Transverse colon (tissue), 4 donors: Measurements from ENCODE around the gene SCYGR2. TPM values are rescaled to one million over a fixed set of nuclear protein-coding genes. Genes with fewer than 3 reads are reported as not detected.

Experiments used
- DNase-seq: peaks from one replicate; pipeline ENCODE4 v3.0.0-alpha.2; 2019
- H3K27ac ChIP-seq, 4 donors: fragments of 200-600 bp; sonication (generic); 2 replicates each; pipeline ENCODE4 v1.5.1; 2016 to 2018; ENCODE audit warnings: inconsistent platforms in 4 of 4
- H3K27me3 ChIP-seq: fragments of 200-600 bp; sonication (generic); 2 replicates; pipeline ENCODE4 v1.5.1; 2017; ENCODE audit warnings: inconsistent platforms
- H3K36me3 ChIP-seq, 4 donors: fragments of 200-600 bp; sonication (generic); 2 replicates each; pipeline ENCODE4 v1.5.1; 2017 to 2019; ENCODE audit warnings: inconsistent platforms in 4 of 4
- H3K4me1 ChIP-seq, 4 donors: fragments of 200-600 bp; sonication (generic); 2 replicates each; pipeline ENCODE4 v1.5.1; 2017 to 2020; ENCODE audit warnings: inconsistent platforms in 4 of 4
- H3K4me3 ChIP-seq, 4 donors: fragments of 200-600 bp; sonication (generic); 1 replicate in 1 of 4; 2 replicates in 3 of 4; pipeline versions ENCODE4 v1.5.1 to v1.6.1; 2017 to 2019; ENCODE audit warnings: inconsistent platforms in 4 of 4
- H3K9me3 ChIP-seq, 2 donors: fragments of 200-600 bp; sonication (generic); 2 replicates each; pipeline ENCODE4 v1.5.1; 2017 to 2019; ENCODE audit warnings: inconsistent platforms in 2 of 2
- CTCF ChIP-seq, 5 experiments: fragments of 200-600 bp in 3 of 5; fragments of 450-650 bp in 2 of 5; sonication (generic) in 3 of 5; IDR thresholded peaks; 1 replicate in 2 of 5; 2 replicates in 3 of 5; pipeline ENCODE4 v1.5.1; 2016 to 2017; ENCODE audit warnings: antibody characterized with exemption in 5 of 5, inconsistent platforms in 3 of 5, mild to moderate bottlenecking in 2 of 5, moderate library complexity in 1 of 5
- EP300 ChIP-seq: sonication (generic); formaldehyde crosslinking; IDR thresholded peaks from one replicate; pipeline ENCODE4 v1.6.1; 2017; ENCODE audit warnings: antibody characterized with exemption, low read depth
- POLR2A ChIP-seq: fragments of 450-650 bp; IDR thresholded peaks from one replicate; pipeline ENCODE4 v1.6.1; 2016; ENCODE audit warnings: antibody characterized with exemption, mild to moderate bottlenecking, moderate library complexity
- POLR2AphosphoS5 ChIP-seq, 3 donors: sonication (generic); formaldehyde crosslinking; IDR thresholded peaks; one replicate each; pipeline ENCODE4 v1.6.1; 2016; ENCODE audit warnings: antibody characterized with exemption in 3 of 3
- WGBS, 2 donors: methylation state at CpG; one replicate each; pipeline ENCODE4 v1.1.5; 2018; ENCODE audit warnings: low coverage in 1 of 2; 5-methylcytosine and 5-hydroxymethylcytosine counted together
- in situ Hi-C, 4 donors: fragments of 200-750 bp; cut with MboI; loops; one replicate each; pipeline versions ENCODE4 v1.15.0 to v1.15.1; 2017; ENCODE audit warnings: low sequenced_read_pairs in 3 of 4, low pct_ligation_motif_present in 1 of 4, low pct_unique_long_range_greater_than_20kb in 1 of 4
- intact Hi-C: fragments of 100-400 bp; cut with DNase I; formaldehyde crosslinking; loops from one replicate; pipeline ENCODE4 v1.15.1; 2023; ENCODE audit warnings: low total_unique reads
- total RNA-seq, 4 donors: library from RNA; depleted of rRNA; stranded (reverse); fragments of >200 nt; gene quantifications; one replicate each; pipeline ENCODE4 v1.1.0, GENCODE V29; 2016

The SCYGR2 gene
- total RNA-seq, 4 donors from 2014 or later: not detected

DNA sequence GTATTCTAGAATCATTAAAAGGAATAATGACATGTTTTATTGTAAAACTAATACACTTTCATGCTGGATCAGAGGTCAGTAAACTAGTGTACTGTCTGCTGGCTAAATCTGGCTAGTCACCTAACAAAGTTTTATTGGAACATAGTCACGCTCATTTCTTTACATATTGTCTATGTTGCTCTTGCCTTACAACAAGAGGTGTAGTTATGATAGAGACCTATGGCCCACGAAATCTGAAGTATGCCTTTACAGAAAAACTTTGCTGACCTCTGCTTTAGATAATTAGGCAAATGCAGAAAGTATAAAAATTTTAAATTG is 29.9 kb upstream of the SCYGR2 start:
- Histone ChIP-seq H3K4me3 (no peak overlapping the region), H3K36me3 (no peaks in the 10 kb centered on the region), H3K9me3 (no peaks in the 10 kb centered on the region), H3K27me3 (no peaks in the 10 kb centered on the region), H3K4me1 (no peaks in the 10 kb centered on the region), H3K27ac (no peak overlapping the region)
- no peak for TF ChIP-seq POLR2A
- peak in 1 of 3 donors; percentile 8 for TF ChIP-seq POLR2AphosphoS5 (IDR thresholded peaks at IDR 0.05)
- DNase-seq: no peak
- in situ Hi-C loops (no loop called here), intact Hi-C loops (no loop called here)
- WGBS, 2 donors: 79 to 89% methylated on average over 2 of the region's 2 CpGs

GRCh38 chr2:227570615-227571014 is 28.1 kb upstream of the SCYGR2 start:
- in situ Hi-C loops: no loop called here
- H3K27me3 ChIP-seq: no peaks in the 10 kb centered on the region

DNA sequence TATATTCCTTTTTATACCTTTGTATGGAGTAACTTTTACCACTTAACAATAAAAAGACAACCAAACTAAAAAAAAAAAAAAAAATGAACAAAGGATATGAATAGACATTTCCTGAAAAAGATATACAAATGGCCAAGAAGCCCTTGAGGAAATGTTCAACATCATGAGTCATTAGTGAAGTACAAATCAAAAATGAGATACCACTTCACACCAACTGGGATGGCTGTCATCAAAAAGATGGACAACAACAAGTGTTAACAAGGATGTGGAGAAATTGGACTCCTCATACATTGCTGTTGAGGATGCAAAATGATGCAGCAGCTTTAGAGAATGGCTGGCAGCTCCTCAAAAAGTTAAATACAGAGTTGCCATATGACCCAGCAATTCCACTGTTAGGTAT is 22.6 kb upstream of the SCYGR2 start:
- in situ Hi-C loops: no loop called here
- H3K4me1 ChIP-seq: peaks cover 0 to 15% (median 2%) of the 10 kb centered on the region in 4 donors
- intact Hi-C loops: no loop called here
- H3K4me3 ChIP-seq: no peak overlapping the region
- no peak for TF ChIP-seq EP300
- TF ChIP-seq POLR2A: no peak
- no peak for TF ChIP-seq CTCF (IDR thresholded peaks at IDR 0.05)
- TF ChIP-seq POLR2AphosphoS5 (IDR thresholded peaks at IDR 0.05): no peak
- no peaks in the 10 kb centered on the region for H3K27me3 ChIP-seq
- no peak overlapping the region for H3K27ac ChIP-seq
- no peaks in the 10 kb centered on the region for H3K9me3 ChIP-seq
- no peak for DNase-seq
- H3K36me3 ChIP-seq: no peaks in the 10 kb centered on the region

More at GRCh38 chr2:227570615-227571014, 28.1 kb upstream of the SCYGR2 start:
- TF ChIP-seq POLR2A (no peak), EP300 (no peak), POLR2AphosphoS5 (IDR thresholded peaks at IDR 0.05) (no peak), CTCF (IDR thresholded peaks at IDR 0.05) (no peak)
- DNase-seq: no peak
- Histone ChIP-seq H3K4me3 (no peak overlapping the region), H3K9me3 (no peaks in the 10 kb centered on the region), H3K27ac (no peak overlapping the region), H3K36me3 (no peaks in the 10 kb centered on the region), H3K4me1 (no peaks in the 10 kb centered on the region)
- intact Hi-C loops: no loop called here
- WGBS, 2 donors: 33 to 69% methylated on average over 1 of the region's 1 CpG

DNA sequence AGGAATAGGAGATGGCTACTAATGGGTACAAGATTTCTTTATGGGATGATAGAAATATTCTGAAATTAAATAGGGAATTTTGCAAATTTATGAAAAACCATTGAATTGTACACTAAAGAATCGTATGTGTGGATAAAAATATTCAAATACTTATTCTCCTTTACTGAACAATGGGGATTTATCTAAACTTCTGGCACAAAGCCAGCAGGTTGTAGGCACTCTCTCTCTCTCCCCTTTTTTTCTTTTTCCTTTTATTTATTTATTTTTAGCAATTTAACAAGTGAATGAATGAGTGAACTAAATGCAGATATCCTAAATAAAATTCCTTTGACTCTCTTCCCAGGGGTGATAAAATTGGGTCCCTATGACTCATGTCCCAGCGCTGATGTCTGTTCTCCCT is 21.9 kb upstream of the SCYGR2 start:
- 55 to 58% methylated on average over 2 of the region's 2 CpGs for WGBS, 2 donors
- no peak for TF ChIP-seq EP300
- H3K36me3 ChIP-seq: no peaks in the 10 kb centered on the region
- intact Hi-C loops: no loop called here
- in situ Hi-C loops: no loop called here
- peak overlapping the region in 1 of 4 donors; percentile 50 for H3K27ac ChIP-seq
- H3K4me1 ChIP-seq: peaks cover 0 to 15% (median 2%) of the 10 kb centered on the region in 4 donors
- H3K27me3 ChIP-seq: no peaks in the 10 kb centered on the region
- H3K4me3 ChIP-seq: no peak overlapping the region
- no peaks in the 10 kb centered on the region for H3K9me3 ChIP-seq
- DNase-seq: no peak

DNA sequence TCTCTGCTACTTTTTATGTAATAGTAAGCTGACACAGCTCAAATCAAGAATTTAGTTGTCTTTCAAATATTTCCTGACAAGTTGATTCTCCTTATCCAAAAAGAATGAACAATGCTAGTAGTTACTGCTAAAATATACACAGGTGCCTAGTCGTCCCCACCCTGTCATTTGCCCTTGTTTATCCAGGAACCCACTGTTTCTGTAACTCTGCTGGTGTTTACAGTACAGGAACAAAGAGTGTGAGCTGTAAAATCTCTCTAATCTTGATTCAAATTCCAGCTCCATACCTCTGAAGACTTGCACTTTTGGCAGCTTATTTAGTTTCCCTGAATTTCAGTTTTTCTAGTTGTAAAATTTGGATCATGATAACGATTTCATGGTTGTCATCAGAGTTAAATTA is 21.1 kb upstream of the SCYGR2 start:
- intact Hi-C loops: no loop called here

More for the DNA sequence above, 21.1 kb upstream of the SCYGR2 start:
- Histone ChIP-seq H3K27ac (peak overlapping the region in 1 of 4 donors; percentile 50), H3K9me3 (peaks cover 5 to 6% of the 10 kb centered on the region in 2 donors), H3K27me3 (no peaks in the 10 kb centered on the region), H3K36me3 (no peaks in the 10 kb centered on the region), H3K4me3 (no peak overlapping the region), H3K4me1 (peaks cover 0 to 15% (median 2%) of the 10 kb centered on the region in 4 donors)
- no peak for DNase-seq
- TF ChIP-seq POLR2A (no peak), CTCF (IDR thresholded peaks at IDR 0.05) (no peak), EP300 (no peak), POLR2AphosphoS5 (IDR thresholded peaks at IDR 0.05) (no peak)
- 25 to 32% methylated on average over 2 of the region's 2 CpGs for WGBS, 2 donors
- in situ Hi-C loops: no loop called here
